ENCODE measurements around the gene HHLA2. TPM values are rescaled to one million over a fixed set of nuclear protein-coding genes. Genes with fewer than 3 reads are reported as not detected.

Gene HHLA2
- total RNA-seq, 1 donor from 2014 or later: not detected

- no peak for ATAC-seq
These were observed 3.9 kb downstream of the HHLA2 start for GRCh38 chr3:108300103-108300849.

- ATAC-seq: no peak
These were observed 5.5 kb downstream of the HHLA2 start for GRCh38 chr3:108301695-108302404.

DNA sequence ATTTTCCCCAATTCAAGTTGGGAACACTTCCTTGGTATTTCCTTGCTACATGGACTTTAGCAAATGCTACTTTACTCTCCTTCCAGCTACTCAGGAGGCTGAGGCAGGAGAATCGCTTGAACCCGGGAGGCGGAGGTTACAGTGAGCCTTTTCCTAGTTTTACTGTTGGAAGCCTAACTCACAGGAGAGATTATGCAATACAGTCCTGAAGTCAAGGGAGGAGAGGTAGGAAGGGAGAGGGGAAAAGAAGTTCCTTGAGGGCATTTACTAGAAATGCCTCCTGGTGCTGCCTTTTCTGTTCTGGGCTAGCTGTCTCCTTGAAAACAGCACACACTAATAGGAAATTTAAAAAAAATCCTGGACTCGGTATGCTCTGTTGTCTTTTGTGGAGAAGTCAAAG lies 6.2 kb downstream of the HHLA2 start:
- no peak for ATAC-seq

DNA sequence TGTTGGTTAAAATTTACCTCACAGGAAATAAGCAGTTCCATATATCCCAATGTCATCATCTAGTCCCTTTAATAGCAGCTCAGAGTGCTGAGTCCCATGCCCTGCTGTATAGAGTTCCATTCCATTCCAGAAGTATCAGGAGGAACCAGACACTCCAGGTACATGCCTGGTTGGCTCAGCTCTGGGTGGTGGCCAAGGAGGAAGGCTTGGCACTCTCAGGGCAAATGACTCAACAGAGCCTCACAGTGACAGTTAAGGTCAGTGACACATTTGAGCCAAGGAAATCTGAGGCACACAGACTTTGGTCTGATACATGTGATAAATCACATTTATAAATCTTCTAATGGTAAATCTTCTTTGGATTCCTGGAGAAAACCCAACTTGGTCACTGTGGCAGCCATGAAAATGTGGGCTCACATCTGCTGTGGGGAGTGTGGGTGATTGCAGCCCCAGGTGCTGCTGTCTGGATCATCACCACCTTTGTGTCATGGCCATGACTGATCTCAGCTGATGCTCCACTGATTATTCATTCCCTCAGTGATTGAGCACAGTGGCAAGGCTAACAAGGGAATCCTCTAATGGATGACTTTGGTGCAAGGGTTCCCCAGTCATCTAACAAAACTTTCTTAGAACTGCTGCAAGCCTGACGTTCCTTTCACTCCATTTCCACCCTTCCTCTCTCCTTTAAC lies 9.3 kb downstream of the HHLA2 start:
- peak; percentile 99 for ATAC-seq

GRCh38 chr3:108311797-108312196 lies 15.4 kb downstream of the HHLA2 start:
- no peak for ATAC-seq

GRCh38 chr3:108312656-108313055 lies 16.3 kb downstream of the HHLA2 start:
- no peak for ATAC-seq

GRCh38 chr3:108315767-108316301 lies 19.5 kb downstream of the HHLA2 start:
- no peak for ATAC-seq

- no peak for ATAC-seq
These were observed 23.2 kb downstream of the HHLA2 start for GRCh38 chr3:108319428-108320082.

DNA sequence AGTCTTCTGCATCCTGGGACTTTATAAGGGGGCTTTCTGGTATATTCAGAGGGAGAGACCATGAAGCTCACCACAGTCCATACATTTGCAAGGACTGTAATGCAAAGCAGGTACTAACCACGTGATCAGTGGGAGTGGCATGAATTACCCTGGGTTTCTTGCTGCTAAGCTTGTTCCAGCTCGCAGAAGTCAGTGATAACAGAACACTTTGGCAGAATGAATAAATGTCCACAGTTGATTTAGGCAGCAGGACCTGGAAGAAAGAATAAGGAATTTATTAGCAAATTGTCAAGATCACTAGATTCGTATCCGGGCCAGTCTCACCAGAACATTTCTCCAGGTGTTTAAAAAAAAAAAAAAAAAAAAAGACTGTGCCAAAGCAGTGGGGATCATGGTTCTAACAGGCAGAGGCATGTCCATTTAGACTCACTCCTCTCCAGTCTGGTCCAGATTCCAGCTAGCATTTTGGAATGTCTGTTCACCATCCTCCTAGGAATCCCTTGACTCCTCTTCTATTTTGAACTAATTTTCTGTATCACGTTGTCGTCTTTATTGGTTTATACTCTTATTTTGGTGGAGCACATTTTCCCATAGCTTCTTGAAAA lies 24.5 kb downstream of the HHLA2 start:
- peak; percentile 59 for ATAC-seq

DNA sequence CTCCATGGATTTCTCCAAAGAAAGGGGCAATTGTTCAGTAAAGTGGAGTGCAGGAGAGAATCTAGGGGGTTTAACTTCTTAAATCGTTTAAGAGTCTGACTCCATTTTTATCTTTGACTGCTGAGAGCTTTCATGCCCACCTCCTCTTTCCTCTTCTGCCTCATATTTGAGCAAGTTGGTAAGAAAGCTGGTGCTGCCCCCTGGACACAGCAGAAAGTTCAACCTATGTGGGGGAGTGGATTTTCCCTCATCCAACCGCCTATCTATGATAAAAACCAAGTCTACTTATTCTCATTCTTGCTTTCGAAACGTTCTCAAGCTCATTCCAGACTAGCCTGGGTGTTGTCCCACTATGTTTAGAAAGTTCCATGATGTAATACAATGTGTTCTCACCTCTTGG lies 26.0 kb downstream of the HHLA2 start:
- ATAC-seq: no peak

- no peak for ATAC-seq
These were observed 27.8 kb downstream of the HHLA2 start for GRCh38 chr3:108324177-108324576.

GRCh38 chr3:108327168-108327567 lies 30.8 kb downstream of the HHLA2 start:
- ATAC-seq: no peak

GRCh38 chr3:108328821-108329486 lies 32.6 kb downstream of the HHLA2 start:
- no peak for ATAC-seq

DNA sequence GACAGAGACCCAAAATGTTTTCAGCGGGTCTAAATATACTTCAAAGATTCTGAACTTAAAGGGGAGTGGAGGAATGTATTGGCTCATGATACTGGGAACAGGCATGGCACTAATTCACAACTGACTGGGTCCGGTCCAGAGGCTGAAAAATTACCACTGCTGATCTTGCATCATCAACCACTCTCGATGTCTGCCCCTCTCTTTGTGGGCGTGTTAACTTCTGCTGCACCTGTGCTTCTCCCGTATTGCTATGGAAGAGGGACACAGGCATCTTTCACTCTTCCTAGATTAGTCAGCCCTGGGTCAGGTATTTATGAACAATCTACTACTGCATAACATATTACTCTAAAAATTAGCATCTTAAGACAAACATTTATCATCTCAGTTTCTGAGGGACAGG lies 33.2 kb downstream of the HHLA2 start:
- ATAC-seq: no peak

GRCh38 chr3:108329947-108330346 lies 33.6 kb downstream of the HHLA2 start:
- ATAC-seq: no peak

- ATAC-seq: no peak
These were observed 35.4 kb downstream of the HHLA2 start for GRCh38 chr3:108331792-108332191.

DNA sequence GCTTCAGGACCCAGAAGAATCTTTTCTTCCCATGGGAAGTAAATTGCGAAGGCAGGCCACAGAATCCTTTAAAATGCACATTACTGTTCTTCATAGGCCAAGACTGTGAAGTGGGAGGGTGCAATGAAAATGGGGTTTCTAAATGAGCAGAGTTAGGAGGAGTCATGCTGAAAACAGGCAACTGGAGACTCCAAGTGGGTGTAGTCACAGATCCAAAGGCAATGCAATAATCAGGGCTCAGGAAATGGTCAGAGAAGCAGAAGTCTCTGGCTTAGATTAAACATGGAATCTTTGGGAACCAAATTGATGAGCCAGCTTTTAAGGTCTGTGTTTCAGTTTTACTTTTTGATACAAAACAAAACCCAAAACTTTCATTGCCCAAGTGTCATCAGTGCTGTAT lies 37.6 kb downstream of the HHLA2 start:
- ATAC-seq: no peak

DNA sequence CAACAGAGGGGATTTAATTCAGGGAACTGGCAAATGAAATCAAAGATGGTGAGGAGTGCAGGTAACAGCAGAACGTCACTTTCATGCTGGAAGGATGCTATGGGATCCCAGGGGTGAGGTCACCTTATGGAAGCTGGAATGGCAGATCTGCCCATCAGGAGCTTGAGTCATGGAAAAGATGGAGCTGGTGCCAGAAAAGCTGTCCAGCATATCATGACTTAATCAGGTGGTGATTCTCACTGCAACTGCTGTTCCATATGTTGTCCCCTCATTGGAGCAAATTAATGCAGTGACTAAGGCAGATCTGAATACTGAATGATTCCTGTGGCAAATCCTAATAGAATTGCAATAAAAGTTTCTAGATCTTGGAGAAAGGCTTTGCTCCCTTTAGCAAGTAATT lies 38.4 kb downstream of the HHLA2 start:
- ATAC-seq: no peak

- ATAC-seq: no peak
These were observed 42.7 kb downstream of the HHLA2 start for GRCh38 chr3:108338901-108339545.

DNA sequence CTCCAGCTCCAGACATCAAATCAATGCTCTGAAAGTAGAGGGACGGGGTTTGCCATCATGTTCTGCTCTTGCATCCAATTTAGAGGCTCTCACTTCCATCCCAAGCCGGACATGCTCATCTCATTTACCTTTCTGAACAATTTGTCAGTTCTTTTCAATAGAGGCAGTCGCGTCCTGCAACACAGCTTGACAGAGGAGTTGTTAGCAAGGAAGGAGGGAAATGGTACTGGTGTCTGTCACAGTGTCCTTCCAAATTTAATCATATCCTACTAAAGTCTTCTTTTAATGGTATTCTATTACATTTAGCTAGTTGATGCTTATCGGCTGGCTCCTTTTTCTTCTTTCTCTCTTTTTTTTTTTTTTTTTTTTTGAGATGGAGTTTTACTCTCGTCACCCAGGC lies 45.6 kb downstream of the HHLA2 start:
- no peak for ATAC-seq

GRCh38 chr3:108342837-108343486 lies 46.6 kb downstream of the HHLA2 start:
- ATAC-seq: no peak
